ENCODE results near the gene PPFIA3. TPM values are rescaled to one million over a fixed set of nuclear protein-coding genes. Genes with fewer than 3 reads are reported as not detected.
A peak's percentile ranks its signal among the peaks of the same experiment; 100 is the strongest.

The PPFIA3 gene
- total and polyA plus RNA-seq, 9 donors, result 0.55 to 6.1 (median 3.2) TPM

GRCh38 chr19:49152119-49152550, 32.8 kb downstream of the PPFIA3 start:
- intact Hi-C loops (cut with DNase I), result no loop called here
- WGBS, 3 donors, result 34 to 47% (median 34%) methylated on average over 10 of the region's 10 CpGs
- DNase-seq, result no peak
- TF ChIP-seq POLR2A (IDR thresholded peaks at IDR 0.05) (no peak), EP300 (IDR thresholded peaks at IDR 0.05) (no peak)
- TF ChIP-seq, protein P1, sequence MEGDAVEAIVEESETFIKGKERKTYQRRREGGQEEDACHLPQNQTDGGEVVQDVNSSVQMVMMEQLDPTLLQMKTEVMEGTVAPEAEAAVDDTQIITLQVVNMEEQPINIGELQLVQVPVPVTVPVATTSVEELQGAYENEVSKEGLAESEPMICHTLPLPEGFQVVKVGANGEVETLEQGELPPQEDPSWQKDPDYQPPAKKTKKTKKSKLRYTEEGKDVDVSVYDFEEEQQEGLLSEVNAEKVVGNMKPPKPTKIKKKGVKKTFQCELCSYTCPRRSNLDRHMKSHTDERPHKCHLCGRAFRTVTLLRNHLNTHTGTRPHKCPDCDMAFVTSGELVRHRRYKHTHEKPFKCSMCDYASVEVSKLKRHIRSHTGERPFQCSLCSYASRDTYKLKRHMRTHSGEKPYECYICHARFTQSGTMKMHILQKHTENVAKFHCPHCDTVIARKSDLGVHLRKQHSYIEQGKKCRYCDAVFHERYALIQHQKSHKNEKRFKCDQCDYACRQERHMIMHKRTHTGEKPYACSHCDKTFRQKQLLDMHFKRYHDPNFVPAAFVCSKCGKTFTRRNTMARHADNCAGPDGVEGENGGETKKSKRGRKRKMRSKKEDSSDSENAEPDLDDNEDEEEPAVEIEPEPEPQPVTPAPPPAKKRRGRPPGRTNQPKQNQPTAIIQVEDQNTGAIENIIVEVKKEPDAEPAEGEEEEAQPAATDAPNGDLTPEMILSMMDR (IDR thresholded peaks at IDR 0.05), result no peak
- no peaks in the 10 kb centered on the region for H3K36me3 ChIP-seq
- no peaks in the 10 kb centered on the region for H3K9me3 ChIP-seq
- peaks cover 4% of the 10 kb centered on the region for H3K4me1 ChIP-seq (ENCODE audit: insufficient read depth)
- H3K4me3 ChIP-seq, result no peak overlapping the region
- no peaks in the 10 kb centered on the region for H3K27me3 ChIP-seq
- H3K27ac ChIP-seq, result no peak overlapping the region

- intact Hi-C loops (cut with DNase I), result no loop called here
- Histone ChIP-seq H3K4me3 (no peak overlapping the region), H3K36me3 (no peaks in the 10 kb centered on the region), H3K9me3 (no peaks in the 10 kb centered on the region), H3K27me3 (no peaks in the 10 kb centered on the region), H3K4me1 (ENCODE audit: insufficient read depth) (peaks cover 6% of the 10 kb centered on the region), H3K27ac (no peak overlapping the region)
- 88 to 91% (median 91%) methylated on average over 10 of the region's 10 CpGs for WGBS, 3 donors
- TF ChIP-seq, protein P1 (IDR thresholded peaks at IDR 0.05), result no peak
- no peak for TF ChIP-seq EP300 (IDR thresholded peaks at IDR 0.05)
- DNase-seq, result no peak
Observed at GRCh38 chr19:49153167-49153809, 33.9 kb downstream of the PPFIA3 start.

GRCh38 chr19:49154279-49154678, 34.9 kb downstream of the PPFIA3 start:
- H3K4me3 ChIP-seq, result no peak overlapping the region
- H3K36me3 ChIP-seq, result no peaks in the 10 kb centered on the region
- WGBS, 3 donors, result 92 to 95% (median 93%) methylated on average over 6 of the region's 6 CpGs
- H3K27me3 ChIP-seq, result no peaks in the 10 kb centered on the region
- no peak for DNase-seq
- H3K9me3 ChIP-seq, result no peaks in the 10 kb centered on the region
- no peak overlapping the region for H3K27ac ChIP-seq
- intact Hi-C loops (cut with DNase I), result no loop called here
- H3K4me1 ChIP-seq (ENCODE audit: insufficient read depth), result peaks cover 3% of the 10 kb centered on the region
- TF ChIP-seq POLR2A (IDR thresholded peaks at IDR 0.05), result no peak
- no peak for TF ChIP-seq EP300 (IDR thresholded peaks at IDR 0.05)
- TF ChIP-seq, protein P1 (IDR thresholded peaks at IDR 0.05), result no peak

GRCh38 chr19:49155005-49155819, 35.9 kb downstream of the PPFIA3 start, which contains the start of gene HRC:
TSS of gene HRC (minus strand) at chr19:49155396. CDS start at chr19:49155237, 159 bp downstream.
- 26 to 33% (median 33%) methylated on average over 15 to 19 of the region's 19 CpGs for WGBS, 3 donors
- Histone ChIP-seq H3K4me1 (ENCODE audit: insufficient read depth) (peaks cover 3% of the 10 kb centered on the region), H3K27ac (peak within 1 kb of the TSS in 1 of 2 donors; percentile 20), H3K27me3 (no peaks in the 10 kb centered on the region), H3K4me3 (no peak within 1 kb of the TSS), H3K9me3 (no peaks in the 10 kb centered on the region), H3K36me3 (no peaks in the 10 kb centered on the region)
- no peak for DNase-seq
- TF ChIP-seq, protein P1 (IDR thresholded peaks at IDR 0.05), result no peak
- TF ChIP-seq POLR2A (IDR thresholded peaks at IDR 0.05) (no peak), EP300 (IDR thresholded peaks at IDR 0.05) (no peak)
- intact Hi-C loops (cut with DNase I), result no loop called here
